ENCODE results near the gene IGSF6. TPM values are rescaled to one million over a fixed set of nuclear protein-coding genes. Genes with fewer than 3 reads are reported as not detected.
"Not testable (repeated sequence)": the region's sequence is repeated elsewhere in the genome, so short reads cannot be mapped to it uniquely, and the experiment has no call there.

Gene IGSF6
- total RNA-seq, 4 donors from 2014 or later, result 0.76 to 7.4 (median 1.3) TPM; not detected in 1

GRCh38 chr16:21637032-21637968, 15.1 kb downstream of the IGSF6 start:
- no peaks in the 10 kb centered on the region for H3K9me3 ChIP-seq
- no peaks in the 10 kb centered on the region for H3K4me1 ChIP-seq
- TF ChIP-seq CTCF (IDR thresholded peaks at IDR 0.05), result no peak
- no peak for TF ChIP-seq POLR2A (IDR thresholded peaks at IDR 0.05)
- H3K36me3 ChIP-seq, result peaks cover 0 to 1% (median 0%) of the 10 kb centered on the region in 3 donors
- no peaks in the 10 kb centered on the region for H3K27me3 ChIP-seq
- DNase-seq, result no peak
- H3K27ac ChIP-seq, result peak overlapping the region in 2 of 4 donors; percentile 1 to 35
- no peak overlapping the region for H3K4me3 ChIP-seq

- not testable (repeated sequence) for H3K27ac ChIP-seq, DNase-seq, H3K9me3 ChIP-seq, H3K36me3 ChIP-seq, H3K4me3 ChIP-seq, H3K27me3 ChIP-seq, H3K4me1 ChIP-seq
Observed at GRCh38 chr16:21635694-21636093, 16.7 kb downstream of the IGSF6 start.

GRCh38 chr16:21634216-21634615, 18.2 kb downstream of the IGSF6 start:
- DNase-seq, result no peak
- H3K27ac ChIP-seq, result no peak overlapping the region
- H3K4me3 ChIP-seq, result no peak overlapping the region
- no peaks in the 10 kb centered on the region for H3K4me1 ChIP-seq
- H3K9me3 ChIP-seq, result no peaks in the 10 kb centered on the region
- H3K36me3 ChIP-seq, result peaks cover 0 to 16% (median 0%) of the 10 kb centered on the region in 3 donors
- TF ChIP-seq POLR2A (IDR thresholded peaks at IDR 0.05) (no peak), CTCF (IDR thresholded peaks at IDR 0.05) (no peak)
- H3K27me3 ChIP-seq, result no peaks in the 10 kb centered on the region

- not testable (repeated sequence) for H3K27ac ChIP-seq, DNase-seq, H3K9me3 ChIP-seq, H3K4me1 ChIP-seq, H3K4me3 ChIP-seq, H3K27me3 ChIP-seq
- peaks cover 0 to 21% (median 0%) of the 10 kb centered on the region in 3 donors for H3K36me3 ChIP-seq
Observed at GRCh38 chr16:21631951-21632575, 20.3 kb downstream of the IGSF6 start.

- DNase-seq, H3K4me3 ChIP-seq, H3K9me3 ChIP-seq, H3K4me1 ChIP-seq, H3K27ac ChIP-seq, H3K27me3 ChIP-seq: not testable (repeated sequence)
- H3K36me3 ChIP-seq, result peaks cover 0 to 21% (median 0%) of the 10 kb centered on the region in 3 donors
Observed at GRCh38 chr16:21631376-21631775, 21.0 kb downstream of the IGSF6 start.

GRCh38 chr16:21630866-21631265, 21.5 kb downstream of the IGSF6 start:
- Histone ChIP-seq H3K4me1 (peaks cover 0 to 14% (median 0%) of the 10 kb centered on the region in 4 donors), H3K36me3 (peaks cover 0 to 21% (median 0%) of the 10 kb centered on the region in 3 donors)
- not testable (repeated sequence) for H3K4me3 ChIP-seq, DNase-seq, H3K27ac ChIP-seq, H3K9me3 ChIP-seq, H3K27me3 ChIP-seq

- H3K27me3 ChIP-seq, H3K27ac ChIP-seq, H3K4me3 ChIP-seq, DNase-seq, H3K9me3 ChIP-seq: not testable (repeated sequence)
- Histone ChIP-seq H3K4me1 (peaks cover 0 to 16% (median 0%) of the 10 kb centered on the region in 4 donors), H3K36me3 (peaks cover 0 to 21% (median 0%) of the 10 kb centered on the region in 3 donors)
Observed at GRCh38 chr16:21629616-21630539, 22.5 kb downstream of the IGSF6 start.

All from Peyer's patch (tissue), 4 donors.